Suprapubic skin (tissue), 4 donors: ENCODE measurements around the gene RGL2.

Source experiments
- EP300 ChIP-seq: sonication (generic); formaldehyde crosslinking; IDR thresholded peaks from one replicate; pipeline ENCODE4 v1.6.1; 2017; ENCODE audit warnings: antibody characterized with exemption
- POLR2AphosphoS5 ChIP-seq, 3 donors: sonication (generic); formaldehyde crosslinking; IDR thresholded peaks; one replicate each; pipeline ENCODE4 v1.6.1; 2017; ENCODE audit warnings: antibody characterized with exemption in 3 of 3

DNA sequence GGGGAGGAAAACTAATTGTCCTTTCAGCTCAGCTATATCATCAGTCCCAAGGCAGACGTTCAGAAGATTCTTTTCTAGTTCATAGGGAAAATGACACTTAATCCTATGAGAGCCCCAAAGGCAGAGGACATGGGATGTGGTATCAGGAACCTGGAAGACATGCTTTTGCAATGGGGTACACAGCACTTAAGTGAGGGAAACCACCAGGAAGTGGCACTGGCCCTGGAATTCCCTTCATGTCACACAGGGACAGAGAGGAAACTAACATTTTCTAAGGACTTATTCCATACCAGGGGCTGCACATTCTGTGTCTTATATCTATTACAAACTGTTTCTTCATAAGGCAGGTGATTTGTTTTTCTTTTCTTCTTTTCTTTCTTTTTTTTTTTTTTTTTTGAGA lies 55.3 kb downstream of the RGL2 start:
- TF ChIP-seq EP300 (no peak), POLR2AphosphoS5 (IDR thresholded peaks at IDR 0.05) (no peak)
